GM21786 (cell line): ENCODE results near the gene MEIS1.

Experiments used
- ATAC-seq: cut with Tn5 transposase; IDR thresholded peaks from one replicate; pipeline ENCODE4 v1.9.1; 2021; ENCODE audit not compliant: unreplicated experiment

The MEIS1 gene

GRCh38 chr2:66562304-66562685 lies 127.4 kb downstream of the MEIS1 start:
- ATAC-seq: no peak

GRCh38 chr2:66563473-66563872 lies 128.5 kb downstream of the MEIS1 start:
- ATAC-seq: no peak

- ATAC-seq: no peak
These were observed 130.4 kb downstream of the MEIS1 start for GRCh38 chr2:66565291-66565690.

GRCh38 chr2:66566726-66567399 lies 131.9 kb downstream of the MEIS1 start:
- ATAC-seq: no peak

GRCh38 chr2:66567729-66568128 lies 132.8 kb downstream of the MEIS1 start:
- ATAC-seq: no peak

GRCh38 chr2:66568650-66569300 lies 133.8 kb downstream of the MEIS1 start:
- no peak for ATAC-seq

GRCh38 chr2:66569321-66569851 lies 134.5 kb downstream of the MEIS1 start:
- ATAC-seq: no peak

- no peak for ATAC-seq
These were observed 135.0 kb downstream of the MEIS1 start for GRCh38 chr2:66569974-66570373.

- no peak for ATAC-seq
These were observed 135.5 kb downstream of the MEIS1 start for GRCh38 chr2:66570471-66570870.

- no peak for ATAC-seq
These were observed 137.0 kb downstream of the MEIS1 start for GRCh38 chr2:66571918-66572317.

GRCh38 chr2:66572391-66572790 lies 137.5 kb downstream of the MEIS1 start:
- ATAC-seq: no peak

- no peak for ATAC-seq
These were observed 138.5 kb downstream of the MEIS1 start for GRCh38 chr2:66573416-66573815.

GRCh38 chr2:66573821-66574233 lies 138.9 kb downstream of the MEIS1 start:
- ATAC-seq: no peak

- ATAC-seq: no peak
These were observed 140.0 kb downstream of the MEIS1 start for GRCh38 chr2:66574701-66575624.

- no peak for ATAC-seq
These were observed 140.8 kb downstream of the MEIS1 start for GRCh38 chr2:66575625-66576310.

- ATAC-seq: no peak
These were observed 141.3 kb downstream of the MEIS1 start for GRCh38 chr2:66576311-66576560.

GRCh38 chr2:66576561-66577320 lies 141.8 kb downstream of the MEIS1 start:
- no peak for ATAC-seq

GRCh38 chr2:66577321-66578053 lies 142.6 kb downstream of the MEIS1 start:
- ATAC-seq: no peak

- ATAC-seq: no peak
These were observed 143.2 kb downstream of the MEIS1 start for GRCh38 chr2:66578054-66578686.
